IPS-15b (cell line): ENCODE data around the gene TRMT44.

Experiments used
- H3K27me3 ChIP-seq: one replicate; pipeline ENCODE4 v1.6.1; 2013; ENCODE audit warnings: low read length; ENCODE audit not compliant: control insufficient read depth, insufficient read depth
- H3K36me3 ChIP-seq: one replicate; pipeline ENCODE4 v1.6.1; 2013; ENCODE audit warnings: low read length; ENCODE audit not compliant: control insufficient read depth, insufficient read depth
- H3K4me1 ChIP-seq: one replicate; pipeline ENCODE4 v1.6.1; 2013; ENCODE audit warnings: mild to moderate bottlenecking, low read length; ENCODE audit not compliant: control insufficient read depth, insufficient read depth
- H3K4me3 ChIP-seq: one replicate; pipeline ENCODE4 v1.5.1; 2013; ENCODE audit warnings: low read depth, low read length
- H3K9ac ChIP-seq: one replicate; pipeline ENCODE4 v1.6.1; 2013; ENCODE audit warnings: low read depth, mild to moderate bottlenecking, low read length
- H3K9me3 ChIP-seq: one replicate; pipeline ENCODE4 v1.6.1; 2013; ENCODE audit warnings: mild to moderate bottlenecking, low read length; ENCODE audit not compliant: control insufficient read depth, insufficient read depth

Gene TRMT44

GRCh38 chr4:8464381-8464780 is 23.8 kb downstream of the TRMT44 start:
- no peak overlapping the region for H3K4me3 ChIP-seq
- H3K9me3 ChIP-seq, result no peaks in the 10 kb centered on the region
- H3K9ac ChIP-seq, result no peak overlapping the region
- no peaks in the 10 kb centered on the region for H3K4me1 ChIP-seq
- H3K27me3 ChIP-seq, result no peaks in the 10 kb centered on the region
- peaks cover 18% of the 10 kb centered on the region for H3K36me3 ChIP-seq

- H3K36me3 ChIP-seq, result peaks cover 26% of the 10 kb centered on the region
- H3K9ac ChIP-seq, result no peak overlapping the region
- no peak overlapping the region for H3K4me3 ChIP-seq
- no peaks in the 10 kb centered on the region for H3K27me3 ChIP-seq
- no peaks in the 10 kb centered on the region for H3K9me3 ChIP-seq
- H3K4me1 ChIP-seq, result no peaks in the 10 kb centered on the region
Measured at GRCh38 chr4:8465615-8466611, 25.3 kb downstream of the TRMT44 start.

- Histone ChIP-seq H3K9me3 (no peaks in the 10 kb centered on the region), H3K36me3 (peaks cover 32% of the 10 kb centered on the region), H3K4me1 (no peaks in the 10 kb centered on the region), H3K9ac (no peak overlapping the region), H3K4me3 (no peak overlapping the region), H3K27me3 (no peaks in the 10 kb centered on the region)
Measured at GRCh38 chr4:8467016-8467415, 26.4 kb downstream of the TRMT44 start.

- no peak overlapping the region for H3K9ac ChIP-seq
- no peaks in the 10 kb centered on the region for H3K9me3 ChIP-seq
- H3K27me3 ChIP-seq, result no peaks in the 10 kb centered on the region
- H3K4me1 ChIP-seq, result no peaks in the 10 kb centered on the region
- H3K4me3 ChIP-seq, result no peak overlapping the region
- peaks cover 32% of the 10 kb centered on the region for H3K36me3 ChIP-seq
Measured at GRCh38 chr4:8468746-8469535, 28.4 kb downstream of the TRMT44 start.

- no peak overlapping the region for H3K4me3 ChIP-seq
Measured at GRCh38 chr4:8469550-8469949, 29.0 kb downstream of the TRMT44 start.

GRCh38 chr4:8470451-8471024 is 30.0 kb downstream of the TRMT44 start:
- no peak overlapping the region for H3K9ac ChIP-seq
- no peaks in the 10 kb centered on the region for H3K4me1 ChIP-seq
- no peaks in the 10 kb centered on the region for H3K27me3 ChIP-seq
- peaks cover 32% of the 10 kb centered on the region for H3K36me3 ChIP-seq
- no peaks in the 10 kb centered on the region for H3K9me3 ChIP-seq
- no peak overlapping the region for H3K4me3 ChIP-seq

More at GRCh38 chr4:8469550-8469949, 29.0 kb downstream of the TRMT44 start:
- Histone ChIP-seq H3K9ac (no peak overlapping the region), H3K4me1 (no peaks in the 10 kb centered on the region), H3K9me3 (no peaks in the 10 kb centered on the region), H3K36me3 (peaks cover 32% of the 10 kb centered on the region), H3K27me3 (no peaks in the 10 kb centered on the region)

- no peaks in the 10 kb centered on the region for H3K4me1 ChIP-seq
- H3K9me3 ChIP-seq, result no peaks in the 10 kb centered on the region
- no peak overlapping the region for H3K4me3 ChIP-seq
- H3K36me3 ChIP-seq, result peaks cover 36% of the 10 kb centered on the region
- no peak overlapping the region for H3K9ac ChIP-seq
- no peaks in the 10 kb centered on the region for H3K27me3 ChIP-seq
Measured at GRCh38 chr4:8471211-8471875, 30.8 kb downstream of the TRMT44 start.

GRCh38 chr4:8472158-8472688 is 31.6 kb downstream of the TRMT44 start:
- Histone ChIP-seq H3K4me1 (no peaks in the 10 kb centered on the region), H3K27me3 (no peaks in the 10 kb centered on the region), H3K36me3 (peaks cover 32% of the 10 kb centered on the region), H3K9me3 (no peaks in the 10 kb centered on the region), H3K9ac (no peak overlapping the region), H3K4me3 (no peak overlapping the region)

GRCh38 chr4:8472689-8473197 is 32.2 kb downstream of the TRMT44 start:
- no peak overlapping the region for H3K4me3 ChIP-seq
- H3K9ac ChIP-seq, result no peak overlapping the region
- H3K27me3 ChIP-seq, result no peaks in the 10 kb centered on the region
- peaks cover 34% of the 10 kb centered on the region for H3K36me3 ChIP-seq
- no peaks in the 10 kb centered on the region for H3K9me3 ChIP-seq
- no peaks in the 10 kb centered on the region for H3K4me1 ChIP-seq

- Histone ChIP-seq H3K9me3 (no peaks in the 10 kb centered on the region), H3K9ac (no peak overlapping the region), H3K27me3 (no peaks in the 10 kb centered on the region), H3K4me1 (no peaks in the 10 kb centered on the region), H3K36me3 (peaks cover 37% of the 10 kb centered on the region), H3K4me3 (no peak overlapping the region)
Measured at GRCh38 chr4:8473198-8473919, 32.8 kb downstream of the TRMT44 start.
